Dermis blood vessel endothelial cell (primary cell): ENCODE data around the gene SLC39A11. TPM values are rescaled to one million over a fixed set of nuclear protein-coding genes. Genes with fewer than 3 reads are reported as not detected.
"Not testable (repeated sequence)": the region's sequence is repeated elsewhere in the genome, so short reads cannot be mapped to it uniquely, and the experiment has no call there.

Experiments
- DNase-seq: peaks from one replicate; pipeline ENCODE4 v3.0.0; 2010
- total RNA-seq: library from RNA; depleted of rRNA; stranded (reverse); fragments of >200 nt; gene quantifications from 2 replicates; pipeline ENCODE4 v1.2.3, GENCODE V29; 2014

SLC39A11 gene
- total RNA-seq, 1 donor from 2014 or later, result 17.4 TPM

DNA sequence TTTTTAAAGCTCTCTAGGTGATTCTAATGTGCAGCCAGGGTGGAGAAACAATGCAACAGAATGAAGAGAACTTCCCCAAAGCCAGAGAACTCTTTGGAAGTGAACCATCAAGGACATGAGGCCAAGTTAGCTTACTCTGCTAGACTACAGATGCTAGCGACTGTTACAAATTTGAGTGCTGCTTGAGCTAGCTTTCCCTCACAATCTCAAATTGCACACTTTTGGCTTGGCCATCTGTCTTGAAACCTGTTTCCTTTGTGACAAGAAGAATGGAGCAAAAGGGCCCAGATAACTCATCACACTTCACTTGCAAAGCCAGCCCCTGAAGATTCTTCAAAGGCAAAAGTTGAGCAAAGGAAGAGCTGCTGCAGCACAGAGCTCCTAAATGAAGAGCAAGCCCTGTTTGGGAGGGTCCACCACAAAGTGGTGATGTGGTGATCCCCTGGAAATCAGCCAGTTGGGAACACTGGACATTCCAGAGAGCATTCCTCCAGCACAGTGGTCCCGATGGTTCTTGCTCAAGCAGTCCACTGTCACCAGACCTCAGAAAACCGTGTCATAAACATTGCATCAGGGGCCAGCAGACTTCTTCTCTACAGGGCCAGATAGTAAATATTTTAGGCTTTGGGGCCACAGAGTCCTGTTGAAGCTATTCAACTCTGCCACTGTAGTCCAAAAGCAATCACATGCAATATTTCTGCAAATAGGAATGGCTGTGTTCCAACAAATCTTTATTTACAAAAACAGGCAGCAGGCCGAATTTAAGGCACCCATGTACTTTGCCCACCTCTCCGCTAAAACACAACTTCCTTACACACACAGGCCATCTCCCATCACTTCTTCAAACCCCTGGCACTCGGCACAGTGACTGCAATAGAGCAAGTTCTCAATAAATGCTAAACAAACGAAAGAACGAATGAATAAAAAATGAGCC is 21.2 kb downstream of the SLC39A11 start:
- DNase-seq, result no peak

DNA sequence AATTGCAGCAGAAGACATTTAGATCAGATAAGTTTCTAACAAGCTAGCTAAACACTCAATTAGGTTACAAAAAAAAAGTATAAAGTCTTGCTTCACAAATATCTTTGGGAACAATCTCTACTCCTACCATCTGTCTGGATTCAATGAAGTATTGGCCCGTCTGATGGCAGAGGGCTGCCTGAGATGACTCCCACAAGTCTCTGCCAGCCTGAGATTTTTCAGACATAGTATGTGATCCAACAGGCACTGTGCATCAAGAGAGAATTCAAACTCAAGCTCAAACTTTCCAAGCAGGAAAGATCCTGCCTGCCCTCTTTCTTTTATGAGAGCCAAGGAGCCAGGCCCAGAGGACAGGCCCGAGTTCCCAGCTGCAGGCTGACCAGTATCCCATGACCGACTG is 22.6 kb downstream of the SLC39A11 start:
- no peak for DNase-seq

DNA sequence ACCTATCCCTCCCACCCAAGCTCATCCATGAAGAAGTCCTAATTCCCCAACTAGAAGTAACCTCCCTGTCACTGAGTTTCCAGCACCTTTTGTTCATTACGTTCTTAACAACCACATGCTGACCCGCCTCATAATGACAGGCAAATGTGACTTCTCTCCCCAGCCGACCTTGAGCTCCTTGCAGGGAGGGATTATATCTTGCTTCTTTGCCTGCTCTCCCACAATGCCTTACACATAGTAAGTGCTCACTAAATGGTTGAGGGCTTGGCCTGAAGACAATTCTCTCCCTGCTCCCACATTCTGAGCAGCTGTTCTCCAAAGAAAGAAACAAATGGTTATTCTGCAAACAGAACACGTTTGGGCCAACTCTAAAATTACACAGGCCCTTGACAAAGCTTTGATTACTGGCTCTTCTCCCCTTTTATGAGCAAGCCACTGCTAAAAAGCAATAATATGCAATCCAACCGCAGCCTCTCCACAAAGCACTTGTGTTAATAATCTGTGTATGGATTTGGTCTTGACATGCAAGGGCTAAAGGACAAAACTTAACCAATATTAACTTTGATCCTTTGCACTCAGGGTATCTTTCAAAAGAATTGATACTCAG is 23.2 kb downstream of the SLC39A11 start:
- DNase-seq, result no peak

DNA sequence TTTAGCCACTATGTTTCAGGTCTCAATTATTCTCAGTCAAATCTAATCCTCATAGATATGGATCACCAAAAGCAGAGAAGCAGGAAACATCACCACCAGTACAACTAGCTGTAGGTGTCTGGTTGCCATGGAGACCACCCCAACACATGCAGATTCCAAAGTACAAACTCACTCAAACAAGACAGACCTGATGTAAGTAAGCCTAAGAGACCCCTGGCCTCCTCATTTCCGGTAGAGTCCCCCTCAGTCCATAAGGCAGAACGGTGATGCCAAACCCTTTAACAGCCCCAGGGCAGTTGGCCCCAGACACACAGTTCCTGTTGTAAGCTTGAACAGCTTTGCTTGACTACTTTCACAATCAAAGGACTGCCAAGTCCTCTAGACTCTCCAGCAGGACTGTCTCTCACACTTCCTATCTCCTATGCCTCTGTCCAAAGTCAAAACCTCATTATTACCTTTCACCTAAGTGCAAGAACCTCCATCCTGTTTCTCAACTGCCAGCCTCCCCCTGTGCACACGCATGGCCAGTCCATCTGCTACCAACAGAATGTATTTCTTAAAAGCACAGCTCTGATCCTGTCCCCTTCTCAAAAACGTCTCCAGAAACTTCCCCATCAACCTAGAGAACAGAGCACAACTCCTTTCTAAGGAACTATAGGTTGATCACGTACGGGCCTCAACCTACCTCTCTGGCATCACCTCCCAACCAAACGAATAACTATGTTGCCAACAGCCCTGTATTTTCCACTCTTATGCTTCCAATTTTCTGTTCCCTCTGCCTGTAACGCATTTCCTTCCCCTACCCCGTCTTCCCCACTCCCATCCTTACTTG is 23.9 kb downstream of the SLC39A11 start:
- DNase-seq, result peak; percentile 7

DNA sequence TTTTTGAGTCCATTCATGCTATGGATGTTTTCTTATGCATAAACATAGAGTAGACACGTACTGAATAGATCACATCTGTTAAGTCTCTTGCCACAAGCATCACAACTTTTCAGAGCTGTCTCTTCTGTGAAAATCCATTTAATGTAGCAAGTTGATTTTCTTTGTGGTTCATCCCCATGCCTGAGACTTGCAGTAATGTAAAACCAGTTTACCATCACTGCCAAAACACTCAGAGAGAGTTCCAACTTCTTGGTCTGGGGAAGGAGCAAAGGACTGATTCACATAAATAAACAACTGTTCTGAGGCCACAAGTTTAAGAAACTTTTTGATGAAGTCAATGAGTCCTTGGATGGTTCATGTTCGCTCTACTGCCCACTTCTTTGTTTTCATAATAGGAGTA is 24.8 kb downstream of the SLC39A11 start:
- not testable (repeated sequence) for DNase-seq

DNA sequence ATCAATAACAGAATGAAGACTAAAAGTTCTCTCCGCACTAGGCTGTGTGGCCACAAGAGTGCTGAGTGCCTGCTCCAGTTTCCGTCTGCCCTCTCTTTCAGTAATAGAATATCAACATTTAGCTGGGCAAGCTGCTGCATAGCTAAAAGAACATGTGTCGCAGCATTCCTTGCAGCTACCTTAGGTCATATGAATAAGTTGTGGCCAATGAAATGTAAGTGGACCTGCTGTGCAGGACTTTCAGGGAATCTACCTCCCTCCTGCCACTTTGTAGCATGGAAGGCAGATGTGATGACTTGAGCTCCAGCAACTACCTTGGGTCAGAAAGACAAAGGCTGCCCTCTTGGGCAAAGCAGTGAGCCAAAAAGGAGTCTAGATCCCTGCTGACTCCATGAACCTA is 25.4 kb downstream of the SLC39A11 start:
- DNase-seq, result no peak

DNA sequence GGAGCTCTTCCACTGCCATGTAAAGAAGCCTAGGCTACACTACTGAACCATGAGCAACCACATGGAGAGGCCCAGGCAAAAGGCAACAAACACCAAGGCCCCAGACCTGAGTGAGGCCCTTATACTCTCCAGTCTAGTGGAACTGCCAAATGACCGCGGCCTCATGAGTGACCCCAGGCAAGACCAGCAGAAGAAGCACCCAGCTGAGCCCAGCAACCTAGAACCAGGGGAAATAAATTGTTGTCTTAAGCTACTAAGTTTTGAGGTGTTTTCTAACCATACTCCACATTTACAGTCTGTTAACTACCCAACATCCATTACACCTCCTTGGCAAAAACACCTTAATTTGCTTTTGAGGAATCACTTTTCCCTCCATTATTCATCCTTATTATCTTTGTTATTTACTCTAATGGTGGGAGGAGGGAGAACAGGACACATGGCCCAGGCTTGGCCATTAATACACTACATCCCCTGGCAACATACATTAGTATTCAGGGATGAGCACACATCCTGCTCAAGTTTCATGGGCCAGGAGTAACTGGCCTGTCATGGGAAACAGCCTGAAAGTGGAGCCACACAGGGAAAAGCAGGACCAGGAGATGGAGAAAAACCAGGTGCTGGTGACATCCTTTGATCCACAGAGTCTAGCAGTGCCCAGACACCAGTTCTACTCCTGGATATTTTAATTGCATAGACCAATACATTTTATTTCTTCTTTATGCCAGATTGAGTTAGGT is 26.2 kb downstream of the SLC39A11 start:
- no peak for DNase-seq

DNA sequence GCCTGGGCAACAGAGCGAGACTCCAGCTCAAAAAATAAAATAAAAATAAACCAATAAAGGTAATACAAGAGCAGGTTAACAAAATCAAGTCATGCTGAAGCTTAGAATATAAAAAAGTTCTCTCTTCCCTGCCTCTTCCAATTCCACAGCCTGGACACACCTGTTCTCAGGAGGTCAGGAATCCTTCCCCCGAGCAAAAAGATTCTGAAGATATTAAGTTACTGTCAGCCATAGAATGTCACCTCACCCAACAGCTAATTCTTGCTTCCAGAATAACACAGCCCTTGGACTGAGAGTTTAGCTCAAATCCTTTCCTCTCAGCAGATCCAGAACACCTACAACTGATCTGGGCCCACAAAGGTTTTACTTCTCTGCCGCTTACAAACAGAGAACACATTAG is 27.1 kb downstream of the SLC39A11 start:
- DNase-seq, result no peak

DNA sequence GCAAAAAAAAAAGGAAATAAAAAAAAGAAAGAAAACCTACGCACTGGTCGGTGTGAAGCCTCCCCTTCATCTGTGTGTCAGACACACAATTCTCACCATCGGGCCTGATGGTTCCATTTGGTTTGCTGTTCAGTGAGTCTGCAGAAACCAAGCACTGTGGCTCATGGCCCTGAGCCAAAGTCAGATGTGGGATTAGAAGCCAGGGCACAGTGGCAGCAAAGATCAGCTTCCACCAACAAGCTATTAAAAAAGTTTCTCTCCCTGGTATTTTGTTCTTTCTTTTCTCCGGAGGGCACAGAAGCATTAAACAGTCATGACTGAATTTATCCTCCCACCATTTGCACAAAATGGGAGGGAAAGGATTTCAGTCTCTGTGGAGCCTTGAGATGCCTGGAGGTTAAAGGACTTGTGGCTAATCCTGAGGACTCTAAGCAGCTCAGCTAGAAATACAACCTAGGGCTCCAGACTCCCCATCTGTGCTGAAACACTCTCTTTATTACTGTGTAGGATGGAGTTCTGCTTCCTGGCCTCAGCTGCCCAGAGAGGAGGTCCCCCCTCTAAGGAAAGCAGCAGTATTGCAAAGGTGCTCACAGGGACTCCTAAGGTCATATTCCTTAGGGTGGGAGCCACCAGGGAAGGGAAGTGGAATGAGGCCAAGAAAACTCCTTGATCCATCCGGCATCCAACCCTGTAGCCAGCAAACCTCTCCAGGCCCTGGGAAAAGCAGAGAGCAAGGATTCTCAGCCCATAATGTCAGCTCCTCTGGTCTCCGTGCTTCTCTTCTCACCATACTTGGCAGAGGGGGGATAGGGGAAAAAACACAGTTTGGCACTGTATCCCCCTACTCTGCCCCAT is 28.2 kb downstream of the SLC39A11 start:
- DNase-seq, result no peak

DNA sequence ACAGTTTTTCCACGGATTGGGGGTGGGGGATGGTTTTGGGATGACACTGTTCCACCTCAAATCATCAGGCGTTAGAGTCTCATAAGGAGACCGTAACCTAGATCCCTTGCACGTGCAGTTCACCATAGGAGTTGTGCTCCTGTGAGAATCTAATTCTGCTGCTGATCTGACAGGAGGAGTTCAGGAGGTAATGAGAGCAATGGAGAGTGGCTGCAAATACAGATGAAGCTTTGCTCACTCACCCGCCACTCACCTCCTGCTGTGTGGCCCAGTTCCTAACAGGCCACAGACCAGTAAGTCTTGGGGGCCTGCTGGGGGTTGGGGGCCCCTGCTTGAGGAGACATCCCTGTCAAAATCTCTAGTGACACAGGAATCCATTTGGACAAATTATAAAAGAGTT is 29.8 kb downstream of the SLC39A11 start:
- DNase-seq, result no peak

DNA sequence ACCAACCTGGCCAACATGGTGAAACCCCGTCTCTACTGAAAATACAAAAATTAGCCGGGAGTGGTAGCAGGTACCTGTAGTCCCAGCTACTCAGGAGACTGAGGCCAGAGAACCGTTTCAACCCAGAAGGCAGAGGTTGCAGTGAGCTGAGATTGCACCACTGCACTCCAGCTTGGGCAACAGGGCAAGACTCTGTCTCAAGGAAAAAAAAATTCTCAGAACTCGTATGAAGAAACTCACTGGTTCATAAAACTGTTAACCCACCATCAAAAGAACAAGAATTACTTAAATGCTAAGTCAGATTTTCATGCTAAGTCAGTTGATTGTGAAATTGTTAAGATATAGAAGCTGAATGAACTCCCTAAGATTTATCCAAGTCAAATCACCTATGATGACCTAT is 31.3 kb downstream of the SLC39A11 start:
- no peak for DNase-seq

DNA sequence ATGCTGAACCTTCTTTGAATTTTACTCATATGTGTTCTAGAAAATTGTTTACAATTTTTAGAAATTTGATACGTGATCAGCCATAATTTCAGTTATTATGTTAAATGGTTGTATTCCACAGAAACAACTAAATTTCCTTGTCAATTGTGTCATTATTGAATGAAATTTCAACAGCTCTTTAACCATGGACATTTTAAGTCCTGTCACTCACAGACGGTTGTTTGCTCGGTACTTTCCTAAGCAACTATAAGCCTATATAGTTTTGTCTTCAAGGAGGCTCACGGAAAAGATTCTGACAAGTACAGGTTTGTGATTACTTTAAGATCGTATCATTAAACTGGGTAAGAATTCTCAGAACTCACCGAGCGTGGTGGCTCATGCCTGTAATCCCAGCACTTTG is 31.8 kb downstream of the SLC39A11 start:
- DNase-seq, result no peak

DNA sequence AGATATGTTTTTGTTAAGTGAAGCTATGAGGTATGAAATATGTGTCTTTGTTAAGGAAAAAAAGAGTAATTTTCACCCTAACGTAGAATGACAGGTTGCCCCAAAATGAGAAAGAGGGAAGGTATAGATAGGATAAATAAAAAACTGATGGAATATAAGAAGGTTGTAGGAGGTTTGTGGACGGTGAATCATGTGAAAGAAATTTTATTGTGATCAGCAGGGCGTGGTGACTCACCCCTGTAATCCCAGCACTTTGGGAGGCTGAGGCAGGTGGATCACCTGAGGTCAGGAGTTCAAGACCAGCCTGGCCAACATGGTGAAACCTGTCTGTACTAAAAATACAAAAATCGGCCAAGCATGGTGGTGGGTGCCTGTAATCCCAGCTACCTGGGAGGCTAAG is 32.8 kb downstream of the SLC39A11 start:
- not testable (repeated sequence) for DNase-seq

DNA sequence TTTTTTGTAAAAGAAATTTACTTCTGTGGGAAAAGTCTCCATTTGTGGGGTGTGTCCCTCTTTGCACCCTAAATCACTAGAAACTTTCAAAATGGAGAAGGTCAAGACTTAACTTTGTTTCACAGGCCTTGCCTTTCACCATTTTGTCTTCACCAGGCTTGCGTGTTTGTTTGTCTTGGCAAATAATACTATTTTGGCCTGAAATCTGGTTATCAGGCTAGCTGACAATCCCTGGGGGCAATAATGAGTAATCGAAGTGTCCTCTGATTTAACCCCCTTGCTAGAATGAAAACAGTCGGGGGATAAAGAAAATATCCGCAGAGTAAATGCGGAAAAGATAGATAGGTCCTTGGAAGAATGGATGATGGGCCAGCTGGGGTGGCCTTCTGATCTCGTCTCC is 34.5 kb downstream of the SLC39A11 start:
- no peak for DNase-seq

DNA sequence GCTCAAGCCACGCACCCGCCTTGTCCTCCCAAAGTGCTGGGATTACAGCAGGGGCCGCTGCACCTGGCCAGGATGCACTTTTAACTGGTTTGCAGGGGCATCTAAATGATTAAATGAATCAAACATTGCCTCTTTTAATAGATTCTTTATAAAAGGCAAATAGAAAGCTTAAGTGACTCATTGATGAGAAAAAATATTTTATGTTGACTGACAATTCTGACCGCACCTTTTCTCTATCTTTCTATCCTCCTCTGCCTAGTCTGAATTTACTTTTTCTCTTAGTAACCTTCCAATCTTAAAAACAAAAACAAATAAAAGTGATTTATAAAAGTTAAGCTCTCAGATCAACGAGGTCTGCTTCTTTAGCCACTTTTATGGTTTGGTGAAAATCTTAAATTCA is 35.3 kb downstream of the SLC39A11 start:
- no peak for DNase-seq

DNA sequence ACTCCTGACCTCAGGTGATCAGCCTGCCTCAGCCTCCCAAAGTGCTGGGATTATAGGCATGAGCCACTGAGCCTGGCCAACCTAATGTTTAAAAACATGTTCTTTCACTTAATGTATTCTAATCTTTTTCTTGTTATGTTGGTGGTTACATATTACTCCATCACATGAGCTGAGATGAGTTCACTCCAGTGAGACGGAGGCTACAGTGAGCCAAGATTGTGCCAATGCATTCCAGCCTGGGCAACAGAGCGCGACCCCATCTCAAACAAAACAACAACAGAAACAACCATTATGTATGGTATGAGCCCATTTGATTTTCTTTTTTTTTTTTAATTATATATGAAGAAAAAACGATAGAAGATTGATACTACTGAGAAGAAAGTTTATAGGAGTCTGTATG is 39.6 kb downstream of the SLC39A11 start:
- no peak for DNase-seq

DNA sequence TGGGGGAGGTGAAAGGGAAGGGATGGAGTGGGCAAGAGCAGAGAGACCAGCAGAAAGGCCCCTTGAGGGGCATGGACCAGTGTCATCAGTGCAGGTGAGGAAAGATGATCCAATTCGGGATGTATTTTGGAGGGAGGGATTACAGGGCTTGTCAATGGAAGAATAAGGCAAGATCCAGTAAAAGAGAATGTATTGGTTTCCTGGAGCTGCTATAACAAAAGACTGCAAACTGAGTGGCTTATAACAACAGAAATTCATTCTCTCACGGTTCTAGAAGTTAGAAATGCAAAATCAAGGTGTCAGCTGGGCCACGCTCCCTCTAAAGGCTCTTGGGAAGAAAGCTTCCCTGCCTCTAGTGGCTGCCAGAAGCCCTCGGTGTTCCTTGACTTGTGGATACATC is 41.7 kb downstream of the SLC39A11 start:
- no peak for DNase-seq

DNA sequence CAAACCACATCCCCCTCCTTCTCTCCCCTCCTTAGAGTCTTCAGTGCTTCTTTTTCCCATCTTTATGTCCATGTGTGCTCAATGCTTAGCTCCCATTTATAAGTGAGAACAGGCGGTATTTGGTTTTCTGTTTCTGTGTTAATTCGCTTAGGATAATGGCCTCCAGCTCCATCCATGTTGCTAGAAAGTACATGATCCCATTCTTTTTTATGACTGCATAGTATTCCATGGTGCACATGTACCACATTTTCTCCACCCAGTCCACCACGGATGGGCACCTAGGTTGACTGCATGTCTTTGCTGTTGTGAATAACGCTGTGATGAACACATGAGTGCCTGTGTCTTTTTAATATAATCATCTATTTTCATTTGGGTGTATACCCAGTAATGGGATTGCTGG is 44.3 kb downstream of the SLC39A11 start:
- DNase-seq, result no peak

DNA sequence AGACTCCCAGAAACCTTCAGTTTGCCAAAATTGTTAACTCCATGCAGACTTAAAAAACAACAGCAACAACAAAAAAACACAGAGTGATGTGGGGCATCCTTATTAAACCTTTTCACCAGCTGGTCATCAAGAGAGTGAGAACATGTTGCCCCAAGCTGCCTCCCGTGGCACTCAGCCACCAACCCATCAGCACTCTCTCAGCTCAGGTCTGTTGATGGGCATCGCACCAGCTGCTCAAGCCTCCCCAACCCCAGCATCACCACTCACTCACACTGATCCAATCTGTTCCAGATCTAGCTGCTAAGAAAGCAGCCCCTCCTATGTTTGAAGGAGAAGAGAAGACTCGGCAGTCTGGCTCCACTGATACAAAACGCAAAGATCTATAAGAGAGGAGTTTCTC is 46.8 kb downstream of the SLC39A11 start:
- DNase-seq, result no peak

DNA sequence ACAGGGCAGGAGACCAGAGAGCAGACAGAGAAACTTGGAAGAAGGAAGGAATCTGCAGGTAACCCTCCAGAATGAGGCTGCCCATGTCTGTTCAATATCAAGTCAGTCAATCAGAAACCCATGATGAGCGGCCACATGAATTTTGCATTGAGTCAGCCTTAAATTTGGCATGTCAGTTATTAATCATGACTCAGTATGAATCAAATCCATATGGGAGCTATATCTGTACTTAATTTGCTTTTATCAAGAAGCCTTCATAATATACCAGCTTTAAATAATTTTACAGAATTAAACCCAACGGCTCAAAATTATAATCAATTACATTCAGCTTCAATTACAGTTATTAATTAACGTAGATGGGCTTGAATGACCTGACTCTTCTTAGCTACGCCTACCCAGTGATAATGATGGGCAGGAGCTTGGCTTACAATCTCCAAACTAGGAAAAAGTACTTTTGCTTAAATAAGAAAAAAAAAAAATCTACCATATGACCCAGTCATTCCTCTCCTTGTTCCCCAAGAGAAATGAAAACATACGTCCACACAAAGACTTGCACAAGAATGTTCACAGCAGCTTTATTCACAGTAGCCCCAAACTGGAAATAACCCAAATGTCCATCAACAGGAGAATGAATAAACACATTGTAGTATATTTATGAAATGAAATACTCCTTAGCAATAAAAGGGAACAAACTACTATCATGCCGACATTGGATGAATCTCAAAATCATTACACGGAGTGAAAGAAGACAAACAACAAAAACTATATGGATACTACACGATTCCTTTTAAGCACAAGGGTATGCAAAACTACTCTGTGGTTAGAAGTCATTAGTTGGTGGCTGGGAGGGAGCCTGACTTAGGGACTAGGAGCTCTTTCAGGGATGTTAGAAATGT is 48.6 kb downstream of the SLC39A11 start:
- DNase-seq, result no peak
